Measurements from ENCODE around the gene SLC43A2.

GRCh38 chr17:1626333-1626732, 2.3 kb downstream of the SLC43A2 start:
- TF ChIP-seq EZH2 (IDR thresholded peaks at IDR 0.05; ENCODE audit: borderline replicate concordance, low read depth, low read length, severe bottlenecking), result no peak
- TF ChIP-seq, protein P1, sequence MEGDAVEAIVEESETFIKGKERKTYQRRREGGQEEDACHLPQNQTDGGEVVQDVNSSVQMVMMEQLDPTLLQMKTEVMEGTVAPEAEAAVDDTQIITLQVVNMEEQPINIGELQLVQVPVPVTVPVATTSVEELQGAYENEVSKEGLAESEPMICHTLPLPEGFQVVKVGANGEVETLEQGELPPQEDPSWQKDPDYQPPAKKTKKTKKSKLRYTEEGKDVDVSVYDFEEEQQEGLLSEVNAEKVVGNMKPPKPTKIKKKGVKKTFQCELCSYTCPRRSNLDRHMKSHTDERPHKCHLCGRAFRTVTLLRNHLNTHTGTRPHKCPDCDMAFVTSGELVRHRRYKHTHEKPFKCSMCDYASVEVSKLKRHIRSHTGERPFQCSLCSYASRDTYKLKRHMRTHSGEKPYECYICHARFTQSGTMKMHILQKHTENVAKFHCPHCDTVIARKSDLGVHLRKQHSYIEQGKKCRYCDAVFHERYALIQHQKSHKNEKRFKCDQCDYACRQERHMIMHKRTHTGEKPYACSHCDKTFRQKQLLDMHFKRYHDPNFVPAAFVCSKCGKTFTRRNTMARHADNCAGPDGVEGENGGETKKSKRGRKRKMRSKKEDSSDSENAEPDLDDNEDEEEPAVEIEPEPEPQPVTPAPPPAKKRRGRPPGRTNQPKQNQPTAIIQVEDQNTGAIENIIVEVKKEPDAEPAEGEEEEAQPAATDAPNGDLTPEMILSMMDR (IDR thresholded peaks at IDR 0.05; ENCODE audit: borderline replicate concordance, extremely low read depth, low read length, poor library complexity, severe bottlenecking), result no peak

Data from DND-41 (cell line).